SKM-1 (cell line): ENCODE results near the gene FANK1.
A peak's percentile ranks its signal among the peaks of the same experiment; 100 is the strongest.
"Not testable (repeated sequence)": the region's sequence is repeated elsewhere in the genome, so short reads cannot be mapped to it uniquely, and the experiment has no call there.

Experiments used
- DNase-seq: peaks from one replicate; lab custom pipeline; 2025; ENCODE audit not compliant: unreplicated experiment; lab: John Stamatoyannopoulos, UW

The FANK1 gene

DNA sequence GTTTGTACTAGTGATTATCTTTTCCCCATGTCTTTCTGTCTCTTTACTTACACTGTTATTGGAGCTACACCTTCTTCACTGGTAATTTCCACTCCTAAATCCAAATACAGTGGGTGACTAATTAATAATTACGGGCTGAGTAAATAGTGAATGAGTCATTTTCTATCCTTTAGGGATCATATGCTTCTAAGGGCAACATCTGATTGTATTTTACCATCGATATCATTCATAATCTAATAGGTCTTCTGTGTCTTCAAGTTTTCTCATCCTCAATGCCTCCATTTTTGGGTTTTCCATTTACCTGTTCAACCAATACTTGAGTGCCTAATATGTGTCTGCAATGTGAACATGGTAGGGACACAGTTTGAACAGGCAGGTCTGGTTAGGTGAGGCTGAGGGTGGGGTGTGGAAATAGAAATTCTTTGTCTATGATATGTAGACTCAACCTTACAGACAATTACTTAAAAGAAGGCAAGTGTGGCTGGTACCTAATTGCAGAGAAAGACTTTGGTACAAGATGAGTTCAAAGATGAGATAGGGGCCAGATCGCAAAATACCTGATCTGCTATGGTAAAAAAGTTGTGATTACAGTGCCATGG, 9.4 kb upstream of the FANK1 start:
- DNase-seq, result no peak

DNA sequence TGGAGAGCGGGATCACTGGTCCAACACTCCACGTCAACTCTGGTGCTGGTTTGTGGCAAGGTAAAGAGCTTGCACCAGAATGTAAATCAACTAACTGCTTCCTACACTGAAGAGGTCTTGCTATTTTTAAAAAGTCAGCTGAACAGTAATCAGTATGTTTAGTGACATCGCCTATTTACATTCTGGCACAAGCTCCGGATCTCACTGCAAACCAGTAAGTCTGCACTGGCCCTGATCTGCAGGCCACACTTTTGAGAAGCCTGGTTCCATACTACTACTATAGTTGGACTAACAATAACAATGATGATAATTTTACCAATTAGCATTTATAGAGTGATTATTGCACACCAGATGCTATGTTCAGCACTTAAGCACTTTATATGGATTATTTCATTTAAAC, 6.9 kb upstream of the FANK1 start:
- not testable (repeated sequence) for DNase-seq

DNA sequence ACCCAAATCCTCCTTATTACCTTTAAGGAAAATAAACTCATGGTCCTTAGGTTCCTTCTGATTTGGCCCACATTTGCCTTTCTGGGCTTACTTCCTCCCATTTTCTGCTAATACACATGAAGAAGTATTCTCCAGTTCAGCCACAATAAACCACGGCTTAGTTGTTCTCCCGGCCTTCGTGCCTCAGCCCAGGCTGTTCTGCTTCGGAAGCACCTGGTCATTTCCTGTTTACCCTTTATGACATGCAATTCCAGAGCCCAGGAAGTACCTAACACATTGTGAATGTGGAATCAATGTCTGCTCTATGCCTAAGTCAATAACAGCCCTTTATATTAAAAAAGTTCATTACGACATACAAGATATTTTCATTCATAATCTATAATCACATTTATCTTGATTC, 4.0 kb upstream of the FANK1 start:
- not testable (repeated sequence) for DNase-seq

DNA sequence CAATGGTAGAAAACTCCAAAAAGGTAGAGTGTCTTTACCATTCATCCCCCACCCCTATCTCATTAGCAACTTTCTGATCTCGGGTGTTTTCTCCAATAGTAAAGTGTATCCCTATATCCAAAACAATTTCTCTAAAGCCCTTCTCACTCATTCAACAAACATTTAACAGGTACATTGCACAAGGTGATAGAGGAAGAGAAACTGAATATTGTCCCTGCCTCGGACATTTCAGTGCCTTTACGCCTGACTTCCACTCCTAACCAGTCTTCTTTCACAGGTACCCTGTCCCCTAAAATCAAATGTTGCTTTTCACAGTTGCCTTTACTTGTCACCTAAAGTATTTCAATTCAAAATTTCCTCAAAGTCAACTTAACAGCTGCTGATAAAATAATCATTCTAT, 2.2 kb upstream of the FANK1 start:
- DNase-seq, result not testable (repeated sequence)

DNA sequence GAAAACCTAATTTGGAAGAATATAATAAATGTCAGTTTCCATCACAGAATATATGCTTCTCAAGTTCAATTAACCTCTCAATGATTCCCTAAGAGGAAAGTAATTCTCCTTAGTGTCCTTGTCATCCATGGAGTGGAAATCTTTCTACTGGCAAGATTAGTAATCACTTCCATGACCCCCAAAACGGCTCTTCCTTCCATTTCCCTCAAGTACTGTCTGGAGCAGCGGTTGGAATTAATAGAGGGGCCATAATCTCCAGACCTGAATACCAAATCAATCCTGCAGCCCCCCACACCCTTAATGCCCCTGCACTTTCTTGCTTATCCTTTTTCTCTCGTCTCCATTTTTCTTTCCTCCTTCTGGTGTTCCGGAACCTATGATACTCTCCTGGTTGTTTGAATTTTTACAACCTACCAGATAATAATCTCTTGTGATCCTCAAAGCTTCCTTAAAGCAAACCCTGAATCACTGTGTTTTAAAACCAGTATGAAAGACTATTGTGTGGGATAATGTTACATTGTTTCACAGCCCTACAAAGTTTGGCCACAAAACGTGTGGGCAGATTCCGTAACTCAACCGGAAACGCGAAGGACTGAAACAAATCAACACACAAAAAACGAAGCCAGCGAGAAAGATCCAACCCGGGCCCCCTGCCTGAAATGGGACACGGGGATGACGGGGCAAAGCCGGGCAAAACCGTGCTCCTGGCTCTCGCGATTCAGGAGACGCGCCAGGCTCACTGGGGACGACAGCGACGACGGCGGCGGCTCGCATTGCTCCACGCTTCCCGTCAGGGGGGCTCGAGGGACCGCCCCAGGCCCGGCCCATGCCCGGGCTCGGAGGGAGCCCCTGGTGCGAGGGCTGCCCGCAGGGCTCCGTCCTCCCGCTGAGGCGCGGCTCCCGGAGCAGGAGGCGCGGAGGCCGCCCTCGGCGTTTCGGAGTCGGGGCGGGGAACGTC, 955 bp upstream of the FANK1 start:
- not testable (repeated sequence) for DNase-seq

DNA sequence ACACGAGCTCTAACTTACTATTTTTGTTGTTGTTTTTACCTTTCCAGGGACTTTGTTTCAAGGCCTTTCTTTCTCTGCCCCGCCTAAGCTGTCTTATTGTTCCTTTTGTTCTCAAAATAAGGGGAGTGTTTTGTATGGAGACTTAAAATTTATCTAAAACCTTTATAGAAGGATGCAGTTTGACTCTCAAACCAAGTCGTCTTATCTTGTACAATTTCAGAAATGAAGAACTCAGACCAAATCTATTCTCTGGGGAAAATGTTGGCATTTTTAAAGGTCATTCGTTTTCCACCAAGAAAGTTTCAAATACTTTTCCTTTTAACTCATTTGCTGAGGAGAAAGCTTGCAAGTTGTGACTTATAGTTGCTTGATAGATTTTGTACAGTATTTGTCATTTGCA, 953 bp downstream of the FANK1 start:
- not testable (repeated sequence) for DNase-seq

DNA sequence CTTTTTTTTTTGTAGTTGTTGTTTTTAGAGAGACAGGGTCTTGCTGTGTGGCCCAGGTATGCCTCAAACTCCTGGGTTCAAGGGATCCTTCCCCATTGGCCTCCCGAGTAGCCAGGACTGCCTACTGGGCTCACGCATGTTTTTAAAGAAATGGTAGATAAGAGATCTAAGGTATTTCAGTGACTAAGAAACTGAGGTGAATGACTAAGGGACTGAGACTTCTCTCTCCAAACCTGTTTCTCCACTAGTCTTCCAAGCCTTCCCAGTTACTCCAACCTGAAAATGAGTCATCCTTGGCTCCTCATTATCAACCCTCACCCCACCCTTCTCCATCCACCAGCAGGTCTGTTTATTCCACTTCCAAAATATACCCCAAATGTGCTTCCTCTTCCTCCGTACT, 4.6 kb downstream of the FANK1 start:
- not testable (repeated sequence) for DNase-seq

DNA sequence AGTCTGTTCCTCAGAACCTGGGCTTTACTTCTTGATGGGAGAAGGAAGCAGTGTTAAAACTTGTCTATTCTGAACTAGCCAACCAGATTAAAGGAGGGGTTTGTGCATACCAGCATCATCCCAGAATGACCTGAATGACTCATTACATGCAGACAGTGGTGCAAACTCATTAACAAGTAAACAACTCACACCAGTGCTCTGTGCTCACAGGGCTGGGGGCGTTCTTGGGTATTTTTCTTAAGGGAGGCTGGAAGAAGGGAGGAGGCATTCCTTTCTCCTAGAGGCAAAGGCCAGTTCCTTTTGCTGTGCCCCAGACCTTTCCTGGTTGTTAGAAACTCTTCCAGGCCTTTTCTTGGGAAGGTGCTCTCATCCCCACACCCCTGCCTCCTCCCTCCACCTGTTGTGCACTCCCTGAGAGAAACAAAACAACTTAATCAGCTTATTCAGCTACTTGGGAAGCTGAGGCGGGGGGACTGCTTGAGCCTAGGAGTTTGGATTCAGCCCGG, 6.8 kb downstream of the FANK1 start:
- not testable (repeated sequence) for DNase-seq

DNA sequence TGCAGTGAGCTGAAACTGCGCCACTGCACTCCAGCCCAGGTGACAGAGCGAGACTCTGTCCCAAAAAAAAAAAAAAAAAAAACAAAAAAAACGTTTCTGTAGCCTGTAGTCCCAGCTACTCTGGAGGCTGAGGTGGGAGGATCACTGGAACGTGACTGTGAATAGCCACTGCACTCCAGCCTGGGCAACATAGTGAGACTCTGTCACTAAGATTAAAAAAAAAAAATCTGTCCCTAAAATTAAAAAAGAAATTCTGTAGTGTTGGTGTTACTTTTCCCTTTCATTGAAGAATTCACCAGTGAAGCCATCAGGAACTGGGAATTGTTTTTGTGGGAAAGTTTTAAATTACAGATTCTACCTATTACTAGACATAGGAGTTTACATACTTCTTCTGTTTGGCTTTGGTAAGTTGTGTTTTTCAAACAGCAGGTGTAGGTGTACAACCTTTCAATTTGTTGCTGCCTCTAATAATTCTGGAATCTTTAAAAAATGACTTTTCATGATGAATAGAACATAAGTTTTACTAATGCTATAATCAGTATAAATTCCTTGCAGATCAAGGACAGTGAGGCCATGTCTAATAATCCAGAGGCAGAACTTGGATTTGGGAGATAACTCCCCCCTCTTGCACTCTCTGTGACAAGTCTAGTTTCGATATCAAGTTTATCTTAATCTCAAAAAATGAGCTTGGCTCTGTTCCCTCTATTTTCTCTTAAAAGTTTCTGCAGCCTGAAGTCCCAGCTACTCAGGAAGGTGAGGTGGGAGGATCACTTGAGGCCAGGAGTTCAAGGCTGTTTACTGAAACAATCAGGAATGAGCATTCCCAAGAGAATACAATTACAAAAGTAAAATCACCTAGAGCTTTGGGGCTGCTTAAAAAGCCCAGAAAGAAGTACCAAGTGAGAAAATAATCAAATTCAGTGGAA, 9.0 kb downstream of the FANK1 start:
- not testable (repeated sequence) for DNase-seq

DNA sequence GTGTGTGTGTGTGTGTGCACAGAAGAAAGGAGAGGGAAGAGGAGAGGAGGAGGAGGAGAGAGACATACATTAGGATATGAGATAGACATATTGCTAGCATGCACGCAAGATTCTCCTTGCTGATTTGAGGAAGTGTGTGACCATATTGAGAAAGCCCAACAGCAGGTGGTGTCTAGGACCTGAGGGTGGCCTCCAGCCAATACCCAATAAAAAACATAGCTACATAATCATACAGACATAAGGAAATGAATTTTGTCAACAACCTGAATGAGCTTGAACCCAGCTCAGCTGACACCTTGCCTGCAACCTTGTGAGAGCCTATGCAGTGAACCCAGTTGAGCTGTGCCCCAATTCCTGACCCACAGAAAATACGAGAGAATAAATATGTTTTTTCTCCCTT, 11.2 kb downstream of the FANK1 start:
- DNase-seq, result peak; percentile 7

DNA sequence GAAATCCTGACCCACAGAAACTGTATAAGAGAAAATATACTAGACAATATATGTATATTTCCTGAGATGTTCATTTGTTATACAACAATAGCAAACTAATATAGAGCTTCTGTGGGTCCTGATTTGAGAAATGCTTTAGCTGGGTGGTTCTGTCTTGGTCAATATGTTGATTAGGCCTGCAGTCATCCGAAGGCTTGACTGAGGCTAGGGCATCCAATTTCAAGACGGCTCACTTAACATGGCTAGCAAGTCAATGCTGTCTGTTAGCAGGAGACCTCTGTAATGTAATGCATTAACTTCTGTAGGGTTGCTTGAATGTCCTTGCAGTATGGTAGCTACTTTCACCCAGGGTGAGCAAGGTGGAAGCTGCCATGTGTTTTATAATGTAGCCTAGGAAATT, 12.4 kb downstream of the FANK1 start:
- DNase-seq, result not testable (repeated sequence)

DNA sequence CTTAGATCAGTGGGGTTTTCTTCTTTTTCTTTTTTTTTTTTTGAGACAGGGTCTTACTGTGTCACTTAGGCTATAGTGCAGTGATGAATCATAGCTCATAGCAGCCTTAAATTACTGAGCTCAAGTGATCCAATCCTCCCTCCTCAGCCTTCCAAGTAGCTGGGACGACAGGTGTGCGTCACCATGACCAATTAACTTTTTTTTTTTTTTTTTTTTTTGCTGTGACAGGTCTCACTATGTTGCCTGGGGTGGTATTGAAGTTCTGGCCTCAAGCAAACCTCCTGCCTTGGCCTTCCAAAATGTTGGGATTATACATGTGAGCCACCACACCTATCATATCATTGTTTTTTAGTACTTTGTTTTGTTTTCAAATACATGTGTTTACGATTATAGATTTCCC, 13.1 kb downstream of the FANK1 start:
- not testable (repeated sequence) for DNase-seq

DNA sequence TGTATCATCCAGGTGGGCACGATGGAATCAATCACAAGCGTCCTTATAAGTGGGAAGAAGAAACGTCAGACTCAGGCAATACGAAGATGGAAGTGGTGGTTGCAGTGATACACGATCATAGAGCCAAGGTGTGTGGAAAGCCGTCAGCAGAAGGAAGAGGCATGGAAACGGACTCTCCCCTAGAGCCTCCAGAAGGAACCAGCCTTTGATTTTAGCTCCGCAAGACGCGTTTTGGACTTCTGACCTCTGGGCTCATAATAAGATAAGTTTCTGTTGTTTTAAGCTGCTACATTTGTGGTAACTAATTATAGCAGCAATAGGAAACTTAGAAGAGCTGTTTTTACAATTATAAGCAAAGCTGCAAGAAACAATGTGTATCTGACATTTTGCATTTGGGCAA, 14.8 kb downstream of the FANK1 start:
- DNase-seq, result no peak

DNA sequence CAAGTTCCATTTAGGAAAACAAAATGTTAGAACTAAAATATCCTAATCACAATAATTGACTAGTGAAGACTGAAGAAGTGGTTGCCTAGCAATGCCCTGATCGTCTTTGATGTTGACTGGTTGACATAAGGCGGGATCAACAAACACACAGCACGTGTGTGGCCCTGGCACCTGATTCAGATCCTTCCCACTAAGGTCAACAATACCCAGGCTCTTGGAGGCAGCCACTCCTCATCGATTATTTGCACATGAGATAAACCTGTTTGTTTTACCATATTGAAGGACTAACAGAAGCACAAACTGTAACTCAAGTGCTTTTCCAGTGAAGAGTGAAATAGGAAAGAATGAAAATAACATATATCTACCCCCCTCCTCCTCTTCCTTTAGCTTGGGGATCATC, 15.6 kb downstream of the FANK1 start:
- no peak for DNase-seq

DNA sequence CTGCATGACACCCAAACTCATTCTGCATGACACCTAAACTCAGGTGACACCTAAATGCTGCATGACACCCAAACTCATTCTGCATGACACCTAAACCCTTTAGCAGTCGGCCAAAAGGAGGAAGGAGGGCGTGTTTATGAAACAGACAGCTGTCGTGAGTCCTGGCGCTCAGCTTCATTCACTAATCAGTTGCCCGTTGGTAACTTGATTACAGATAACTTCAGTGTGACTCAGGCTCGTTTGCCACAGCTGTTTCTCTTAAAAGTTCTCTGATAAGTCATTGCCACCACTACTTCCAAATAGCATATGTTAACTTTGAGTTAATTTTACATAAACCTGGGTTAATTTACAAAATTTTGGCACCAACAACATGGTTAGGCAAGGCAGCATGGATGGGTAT, 16.9 kb downstream of the FANK1 start:
- DNase-seq, result not testable (repeated sequence)

DNA sequence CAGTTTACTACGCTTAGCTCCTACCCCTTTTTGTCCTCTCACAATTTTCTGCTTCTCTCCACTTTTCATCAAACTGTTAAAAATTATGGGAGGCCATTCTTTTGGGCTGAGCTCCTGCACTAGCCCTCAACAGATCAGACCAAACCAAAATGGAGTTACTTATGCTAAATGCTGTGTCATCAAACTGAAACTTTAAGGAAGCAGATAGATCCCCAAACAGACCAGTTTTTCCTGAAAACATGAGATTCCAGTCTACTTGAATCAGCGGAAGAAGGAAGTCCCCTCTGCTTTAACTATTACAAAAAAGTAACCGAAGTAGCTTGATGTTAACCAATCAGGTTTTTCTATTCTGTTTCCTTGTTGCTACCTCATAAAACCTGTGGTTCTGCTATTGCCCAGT, 20.6 kb downstream of the FANK1 start:
- no peak for DNase-seq

DNA sequence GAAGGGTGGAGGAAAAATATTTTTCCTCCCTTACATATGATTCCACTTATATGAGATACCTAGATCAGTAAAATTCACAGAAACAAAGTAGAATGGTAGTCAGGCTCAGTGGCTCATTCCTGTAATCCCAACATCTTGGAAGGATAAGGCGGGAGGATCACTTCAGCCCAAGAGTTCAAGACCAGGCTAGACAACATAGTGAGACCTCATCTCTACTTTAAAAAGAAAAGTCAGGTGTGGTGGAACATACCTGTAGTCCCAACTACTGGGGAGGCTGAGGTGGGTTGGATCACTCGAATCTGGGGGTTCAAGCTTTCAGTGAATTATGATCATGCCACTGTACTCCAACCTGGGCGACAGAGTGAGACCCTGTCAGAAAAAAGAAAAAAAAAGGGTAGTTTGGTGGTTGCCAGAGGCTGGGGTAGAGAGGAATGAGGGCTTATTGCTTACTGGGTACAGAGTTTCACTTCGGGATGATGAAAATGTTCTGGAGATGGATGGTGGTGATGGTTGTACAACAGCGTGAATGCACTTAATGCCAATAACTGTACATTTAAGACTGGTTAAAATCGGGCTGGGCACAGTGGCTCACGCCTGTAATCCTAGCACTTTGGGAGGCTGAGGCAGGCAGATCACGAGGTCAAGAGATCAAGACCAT, 21.5 kb downstream of the FANK1 start:
- not testable (repeated sequence) for DNase-seq

DNA sequence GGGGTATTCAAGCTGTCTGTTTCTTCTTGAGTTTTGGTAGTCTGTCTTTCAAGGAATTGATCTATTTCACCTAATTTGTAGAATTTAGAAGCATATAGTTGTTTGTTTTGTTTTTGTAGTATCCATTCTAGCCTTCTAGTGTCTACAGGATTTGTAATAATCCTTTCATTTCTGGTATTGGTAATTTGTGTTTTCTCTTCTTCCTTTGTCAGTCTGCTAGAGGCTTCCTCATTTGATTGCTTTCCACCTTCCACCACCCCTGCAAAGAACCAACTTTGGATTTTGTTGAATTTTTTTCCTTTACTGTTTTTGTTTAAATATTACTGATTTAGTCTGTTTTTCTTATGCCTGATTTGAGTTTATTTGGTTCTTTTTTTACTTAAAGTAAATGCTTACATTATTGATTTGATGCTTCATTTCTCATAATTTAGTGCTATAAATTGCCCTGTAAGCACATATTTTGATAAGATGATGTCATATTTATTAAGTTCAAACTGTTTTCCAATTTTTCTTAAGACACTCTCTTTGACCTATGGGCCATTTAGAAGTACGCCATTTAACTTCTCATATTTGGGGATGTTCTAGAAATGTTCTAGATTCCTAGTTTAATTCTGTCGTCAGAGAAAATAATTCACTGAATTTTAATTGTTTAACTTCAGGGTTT, 25.4 kb downstream of the FANK1 start:
- not testable (repeated sequence) for DNase-seq

DNA sequence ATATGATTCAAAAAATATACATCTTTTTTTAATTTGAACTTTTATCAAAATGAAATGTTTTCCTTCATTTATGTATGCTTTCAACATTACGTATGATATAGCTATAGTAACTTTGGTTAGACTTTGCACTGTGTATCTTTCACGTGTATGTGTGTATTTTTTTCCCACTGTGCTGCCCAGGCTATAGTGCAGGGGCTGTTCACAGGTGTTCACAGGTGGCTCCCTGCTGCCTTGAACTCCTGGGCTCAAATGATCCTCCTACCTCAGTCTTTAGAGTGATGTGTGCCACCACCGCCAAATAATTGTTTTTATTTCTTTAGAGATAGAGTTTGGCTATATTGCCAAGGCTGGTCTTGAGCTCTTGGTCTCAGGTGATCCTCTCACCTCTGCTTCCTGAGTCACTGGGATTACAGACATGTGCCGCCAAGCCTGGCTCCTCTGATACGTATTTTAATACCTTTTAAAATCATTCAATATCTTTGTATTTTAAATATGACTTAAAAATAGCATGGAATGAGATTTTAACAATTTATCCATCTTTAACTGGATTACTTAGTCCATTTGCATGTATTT, 29.0 kb downstream of the FANK1 start:
- no peak for DNase-seq

DNA sequence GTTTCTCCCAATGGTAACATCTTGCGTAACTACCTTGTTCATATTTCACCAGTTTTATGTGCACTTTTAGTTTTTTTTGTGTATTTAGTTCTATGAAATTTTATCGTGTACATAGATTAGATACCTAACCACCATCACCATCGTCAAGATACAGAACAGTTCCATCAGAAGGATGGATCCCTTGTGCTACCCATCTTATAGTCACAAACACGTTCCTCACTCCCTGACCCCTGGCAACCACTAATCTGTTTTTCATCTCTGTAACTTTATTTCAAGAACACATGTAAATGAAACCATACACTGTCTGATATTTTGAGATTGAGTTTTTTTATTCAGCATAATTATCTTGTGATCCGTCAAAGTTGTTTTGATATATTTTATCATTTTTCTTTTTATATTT, 29.9 kb downstream of the FANK1 start:
- no peak for DNase-seq
